HL-60 (cell line): Measurements from ENCODE around the gene NECTIN4.

ENCODE experiments used
- POLR2AphosphoS5 ChIP-seq: IDR thresholded peaks from 2 replicates; pipeline ENCODE4 v1.6.1; 2012; ENCODE audit warnings: low read depth
- TF ChIP-seq, protein P1 (sequence below): IDR thresholded peaks from one replicate; pipeline ENCODE4 v1.5.1; 2011; ENCODE audit warnings: low read length, control low read depth, inconsistent platforms; ENCODE audit not compliant: insufficient read depth
- TF ChIP-seq, protein P2 (sequence below): IDR thresholded peaks from 2 replicates; pipeline ENCODE4 v1.6.1; 2012; ENCODE audit warnings: low read depth; ENCODE audit not compliant: insufficient replicate concordance

DNA sequence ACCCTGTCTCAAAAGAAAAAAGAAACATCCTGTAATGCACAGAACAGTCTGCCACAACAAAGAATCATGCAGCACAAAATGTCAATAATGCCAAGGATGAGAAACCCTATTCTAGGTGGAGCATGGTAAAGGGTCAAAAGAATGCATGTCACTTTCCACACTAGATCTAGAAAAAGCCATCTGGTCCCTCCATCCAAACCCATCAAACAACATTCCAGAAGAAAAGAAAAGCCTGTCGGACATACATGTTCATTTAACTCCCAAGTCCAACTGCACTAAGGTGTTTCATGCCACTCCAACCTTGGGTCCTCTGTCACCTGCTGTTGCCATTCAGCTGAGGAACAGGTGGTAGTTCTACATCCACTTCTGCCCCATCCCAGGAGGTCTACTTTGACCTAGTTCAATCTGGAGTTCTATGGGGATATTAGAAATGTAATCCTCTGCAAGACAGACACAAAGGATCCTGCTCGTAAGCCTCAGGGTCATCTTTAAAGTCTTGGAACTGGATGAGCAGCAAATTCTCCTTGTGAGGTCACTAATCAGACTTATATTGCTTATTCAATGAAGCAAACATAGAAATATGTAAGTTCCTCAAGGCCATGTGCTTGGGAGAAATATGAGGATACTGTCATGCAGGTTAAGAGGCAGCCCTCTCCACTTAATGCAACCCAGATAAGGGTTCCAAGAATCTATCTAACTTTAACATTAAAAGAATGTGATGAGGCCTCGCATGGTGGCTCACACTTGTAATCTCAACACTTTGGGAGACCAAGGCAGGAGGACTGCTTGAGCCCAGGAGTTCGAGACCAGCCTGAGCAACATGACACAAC is 39.4 kb upstream of the NECTIN4 start:
- TF ChIP-seq, protein P1, sequence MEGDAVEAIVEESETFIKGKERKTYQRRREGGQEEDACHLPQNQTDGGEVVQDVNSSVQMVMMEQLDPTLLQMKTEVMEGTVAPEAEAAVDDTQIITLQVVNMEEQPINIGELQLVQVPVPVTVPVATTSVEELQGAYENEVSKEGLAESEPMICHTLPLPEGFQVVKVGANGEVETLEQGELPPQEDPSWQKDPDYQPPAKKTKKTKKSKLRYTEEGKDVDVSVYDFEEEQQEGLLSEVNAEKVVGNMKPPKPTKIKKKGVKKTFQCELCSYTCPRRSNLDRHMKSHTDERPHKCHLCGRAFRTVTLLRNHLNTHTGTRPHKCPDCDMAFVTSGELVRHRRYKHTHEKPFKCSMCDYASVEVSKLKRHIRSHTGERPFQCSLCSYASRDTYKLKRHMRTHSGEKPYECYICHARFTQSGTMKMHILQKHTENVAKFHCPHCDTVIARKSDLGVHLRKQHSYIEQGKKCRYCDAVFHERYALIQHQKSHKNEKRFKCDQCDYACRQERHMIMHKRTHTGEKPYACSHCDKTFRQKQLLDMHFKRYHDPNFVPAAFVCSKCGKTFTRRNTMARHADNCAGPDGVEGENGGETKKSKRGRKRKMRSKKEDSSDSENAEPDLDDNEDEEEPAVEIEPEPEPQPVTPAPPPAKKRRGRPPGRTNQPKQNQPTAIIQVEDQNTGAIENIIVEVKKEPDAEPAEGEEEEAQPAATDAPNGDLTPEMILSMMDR: no peak
- TF ChIP-seq, protein P2, sequence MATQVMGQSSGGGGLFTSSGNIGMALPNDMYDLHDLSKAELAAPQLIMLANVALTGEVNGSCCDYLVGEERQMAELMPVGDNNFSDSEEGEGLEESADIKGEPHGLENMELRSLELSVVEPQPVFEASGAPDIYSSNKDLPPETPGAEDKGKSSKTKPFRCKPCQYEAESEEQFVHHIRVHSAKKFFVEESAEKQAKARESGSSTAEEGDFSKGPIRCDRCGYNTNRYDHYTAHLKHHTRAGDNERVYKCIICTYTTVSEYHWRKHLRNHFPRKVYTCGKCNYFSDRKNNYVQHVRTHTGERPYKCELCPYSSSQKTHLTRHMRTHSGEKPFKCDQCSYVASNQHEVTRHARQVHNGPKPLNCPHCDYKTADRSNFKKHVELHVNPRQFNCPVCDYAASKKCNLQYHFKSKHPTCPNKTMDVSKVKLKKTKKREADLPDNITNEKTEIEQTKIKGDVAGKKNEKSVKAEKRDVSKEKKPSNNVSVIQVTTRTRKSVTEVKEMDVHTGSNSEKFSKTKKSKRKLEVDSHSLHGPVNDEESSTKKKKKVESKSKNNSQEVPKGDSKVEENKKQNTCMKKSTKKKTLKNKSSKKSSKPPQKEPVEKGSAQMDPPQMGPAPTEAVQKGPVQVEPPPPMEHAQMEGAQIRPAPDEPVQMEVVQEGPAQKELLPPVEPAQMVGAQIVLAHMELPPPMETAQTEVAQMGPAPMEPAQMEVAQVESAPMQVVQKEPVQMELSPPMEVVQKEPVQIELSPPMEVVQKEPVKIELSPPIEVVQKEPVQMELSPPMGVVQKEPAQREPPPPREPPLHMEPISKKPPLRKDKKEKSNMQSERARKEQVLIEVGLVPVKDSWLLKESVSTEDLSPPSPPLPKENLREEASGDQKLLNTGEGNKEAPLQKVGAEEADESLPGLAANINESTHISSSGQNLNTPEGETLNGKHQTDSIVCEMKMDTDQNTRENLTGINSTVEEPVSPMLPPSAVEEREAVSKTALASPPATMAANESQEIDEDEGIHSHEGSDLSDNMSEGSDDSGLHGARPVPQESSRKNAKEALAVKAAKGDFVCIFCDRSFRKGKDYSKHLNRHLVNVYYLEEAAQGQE: no peak
- no peak for TF ChIP-seq POLR2AphosphoS5
